D721Med (cell line): Measurements from ENCODE around the gene NPBWR2.
A peak's percentile ranks its signal among the peaks of the same experiment; 100 is the strongest.

Experiments
- DNase-seq: peaks from one replicate; pipeline ENCODE4 v3.0.0; 2011; ENCODE audit warnings: low spot score; ENCODE audit not compliant: insufficient read length
- FAIRE-seq: peaks from 2 replicates; lab custom pipeline; 2011; peaks lifted over from hg19 to GRCh38; lab: Jason Lieb, UNC
- TF ChIP-seq, protein P1 (sequence below): IDR thresholded peaks from 2 replicates; pipeline ENCODE4 v1.5.1; 2012; ENCODE audit warnings: mild to moderate bottlenecking, control low read depth; ENCODE audit not compliant: insufficient read depth; ENCODE audit errors: missing control alignments

NPBWR2 gene

DNA sequence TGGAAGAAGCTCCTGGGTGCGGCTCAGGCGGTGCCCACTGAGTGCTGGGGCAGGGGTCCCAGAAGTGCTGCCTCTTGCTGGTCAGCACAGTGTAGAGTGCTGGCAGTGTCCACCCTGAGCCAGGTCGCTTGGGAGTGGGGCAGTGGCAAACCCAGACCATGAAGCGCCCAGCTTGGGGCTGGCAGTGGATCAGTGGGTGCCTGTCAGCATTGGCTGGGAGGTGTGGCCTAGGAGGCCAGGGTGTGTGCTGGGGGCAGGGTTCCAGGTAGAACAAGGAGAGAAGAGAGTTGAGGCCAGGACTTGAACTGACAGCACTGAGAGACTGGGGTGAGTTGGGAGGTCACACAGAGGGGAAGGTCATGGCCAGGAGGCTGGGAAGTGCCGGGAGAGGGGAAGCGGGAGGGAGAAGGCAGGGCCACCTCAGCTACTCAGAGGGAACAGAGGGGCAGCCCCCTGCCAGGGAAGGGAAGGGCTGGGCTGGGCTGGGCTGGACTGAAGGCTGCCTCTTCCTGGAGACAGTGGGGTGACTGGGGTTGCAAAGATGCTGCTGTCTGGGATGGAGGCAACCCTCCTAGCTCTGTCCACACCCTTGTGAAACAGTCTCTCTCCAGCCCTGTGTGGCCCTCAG, 40.2 kb downstream of the NPBWR2 start:
- TF ChIP-seq, protein P1, sequence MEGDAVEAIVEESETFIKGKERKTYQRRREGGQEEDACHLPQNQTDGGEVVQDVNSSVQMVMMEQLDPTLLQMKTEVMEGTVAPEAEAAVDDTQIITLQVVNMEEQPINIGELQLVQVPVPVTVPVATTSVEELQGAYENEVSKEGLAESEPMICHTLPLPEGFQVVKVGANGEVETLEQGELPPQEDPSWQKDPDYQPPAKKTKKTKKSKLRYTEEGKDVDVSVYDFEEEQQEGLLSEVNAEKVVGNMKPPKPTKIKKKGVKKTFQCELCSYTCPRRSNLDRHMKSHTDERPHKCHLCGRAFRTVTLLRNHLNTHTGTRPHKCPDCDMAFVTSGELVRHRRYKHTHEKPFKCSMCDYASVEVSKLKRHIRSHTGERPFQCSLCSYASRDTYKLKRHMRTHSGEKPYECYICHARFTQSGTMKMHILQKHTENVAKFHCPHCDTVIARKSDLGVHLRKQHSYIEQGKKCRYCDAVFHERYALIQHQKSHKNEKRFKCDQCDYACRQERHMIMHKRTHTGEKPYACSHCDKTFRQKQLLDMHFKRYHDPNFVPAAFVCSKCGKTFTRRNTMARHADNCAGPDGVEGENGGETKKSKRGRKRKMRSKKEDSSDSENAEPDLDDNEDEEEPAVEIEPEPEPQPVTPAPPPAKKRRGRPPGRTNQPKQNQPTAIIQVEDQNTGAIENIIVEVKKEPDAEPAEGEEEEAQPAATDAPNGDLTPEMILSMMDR = no peak
- FAIRE-seq (no peak), DNase-seq (no peak)

DNA sequence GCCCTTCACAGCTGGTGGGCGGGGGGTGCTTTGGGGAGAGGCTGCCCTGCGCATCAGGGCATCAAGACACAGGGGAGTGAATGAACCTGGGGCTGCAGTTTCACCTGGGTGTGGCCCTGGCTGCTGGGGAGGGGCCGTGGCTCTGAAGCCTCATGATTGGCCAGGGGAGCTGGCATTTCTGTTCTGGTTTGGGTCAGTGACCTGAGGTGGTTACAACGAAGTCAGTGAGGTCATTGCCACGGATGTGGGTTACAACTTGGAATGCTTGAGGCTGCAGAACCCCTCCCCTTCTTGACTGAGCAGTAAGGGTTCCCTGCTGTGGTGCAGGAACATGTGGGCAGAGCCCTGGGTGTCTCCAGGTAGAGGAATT, 41.4 kb downstream of the NPBWR2 start:
- TF ChIP-seq, protein P1 = no peak
- no peak for FAIRE-seq
- DNase-seq = no peak

DNA sequence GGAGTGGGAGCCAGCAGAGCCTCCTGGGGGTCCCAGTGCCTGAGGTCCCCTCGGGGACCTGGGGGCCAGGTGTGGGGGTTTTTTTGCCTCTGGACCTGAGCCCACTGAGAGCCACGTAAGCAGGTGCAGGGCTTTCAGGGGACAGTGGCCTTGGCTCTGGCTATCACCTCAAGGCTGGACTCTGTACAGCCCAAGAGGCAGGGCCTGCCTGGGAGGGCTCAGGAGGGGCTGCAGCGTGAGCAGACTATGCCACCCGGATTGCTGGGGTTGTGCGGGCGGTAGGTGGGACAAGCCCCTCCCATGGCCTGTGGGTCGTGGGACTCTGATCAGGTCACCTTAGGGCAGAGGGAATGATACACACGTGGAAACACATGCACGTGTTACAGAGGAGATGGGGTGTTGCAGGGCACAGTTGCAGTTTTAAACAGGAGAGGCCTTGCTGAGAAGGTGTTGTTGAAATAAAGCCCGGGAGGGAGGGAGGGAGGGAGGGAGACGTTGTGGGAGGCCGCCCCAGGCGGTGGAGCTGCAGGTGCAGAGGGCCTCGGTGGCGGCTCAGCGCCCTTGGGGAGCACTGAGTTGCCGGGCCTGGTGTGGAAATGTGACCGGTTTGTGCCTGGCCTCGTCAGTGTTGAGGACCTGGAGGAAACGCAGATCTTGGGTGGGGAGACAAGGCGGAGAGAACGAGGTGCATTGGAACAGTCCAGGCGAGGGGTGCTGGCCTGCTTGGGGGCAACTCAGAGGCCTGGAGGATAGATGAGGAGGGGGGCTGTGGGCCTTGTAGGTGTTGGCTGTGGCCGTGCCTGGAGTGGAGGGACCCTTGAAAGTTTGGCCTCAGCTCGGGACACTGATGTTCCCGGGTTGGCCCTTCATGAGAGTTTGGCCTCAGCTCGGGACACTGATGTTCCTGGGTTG, 42.0 kb downstream of the NPBWR2 start:
- FAIRE-seq (no peak), DNase-seq (no peak)
- TF ChIP-seq, protein P1 = no peak

DNA sequence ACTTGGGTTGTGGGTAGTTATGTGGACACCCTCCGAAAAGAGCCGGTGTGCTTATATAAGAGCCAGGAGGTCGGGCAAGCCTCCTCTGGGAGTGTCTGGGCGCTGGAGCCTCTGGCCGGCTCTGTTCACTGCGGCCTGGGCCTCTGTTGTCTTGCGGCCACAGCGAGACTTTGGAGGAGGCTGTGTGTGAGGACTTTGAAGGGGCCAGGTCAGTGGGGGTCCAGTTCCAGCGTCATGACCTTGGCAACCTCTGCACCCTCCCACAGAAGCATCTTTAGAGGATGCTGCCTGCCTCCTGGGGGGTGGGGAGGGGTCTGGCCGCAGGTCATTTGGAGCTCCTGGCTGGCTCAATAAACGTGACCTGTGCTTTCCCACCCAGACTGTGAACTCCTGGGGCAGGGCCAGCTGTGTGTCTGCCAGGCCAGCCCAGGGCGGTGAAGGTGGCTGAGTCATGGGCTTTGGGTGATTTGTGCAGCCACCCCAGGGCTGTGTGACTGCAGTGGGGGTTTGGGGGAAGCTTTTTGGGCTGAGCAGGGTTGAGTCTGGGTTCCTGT, 43.1 kb downstream of the NPBWR2 start:
- FAIRE-seq (no peak), DNase-seq (no peak)
- TF ChIP-seq, protein P1 = no peak

DNA sequence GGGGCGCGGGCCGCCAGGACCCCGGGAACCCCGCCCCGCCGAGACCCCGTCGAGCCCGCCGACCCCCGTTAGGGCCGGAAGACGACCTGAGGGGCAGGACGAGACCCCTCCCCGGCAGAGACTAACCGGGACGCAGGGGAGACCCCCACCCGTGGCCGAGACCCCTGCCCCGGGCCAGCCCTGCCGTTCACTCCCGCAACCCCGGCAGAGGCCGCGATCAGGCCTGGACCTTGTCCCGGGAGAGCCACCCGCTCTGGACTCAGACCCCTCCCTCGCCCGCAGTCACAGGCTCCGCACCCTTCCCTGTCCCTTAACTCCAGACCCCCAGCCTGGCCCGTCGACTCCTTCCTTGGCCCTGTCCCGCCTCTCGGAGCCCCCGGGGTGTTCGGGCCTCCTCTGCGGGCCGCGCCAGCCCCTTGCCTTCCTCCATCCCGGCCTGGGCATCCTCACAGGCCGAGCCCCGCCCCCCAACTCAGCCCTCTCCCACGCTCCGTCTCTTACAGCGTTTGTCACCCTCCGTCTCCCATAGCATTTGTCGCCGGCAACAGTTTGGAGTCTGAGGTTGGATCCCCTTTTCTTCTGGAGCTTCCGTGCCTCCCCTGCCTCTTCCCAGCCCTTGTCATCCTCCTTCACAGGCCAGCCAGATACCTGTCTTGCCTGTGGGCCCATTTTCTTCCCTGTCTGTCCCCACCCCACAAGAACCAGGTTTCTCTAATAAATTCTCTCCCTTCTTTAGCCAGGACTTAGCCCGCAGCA, 43.8 kb downstream of the NPBWR2 start:
- FAIRE-seq = no peak
- DNase-seq = no peak
- TF ChIP-seq, protein P1 = no peak

DNA sequence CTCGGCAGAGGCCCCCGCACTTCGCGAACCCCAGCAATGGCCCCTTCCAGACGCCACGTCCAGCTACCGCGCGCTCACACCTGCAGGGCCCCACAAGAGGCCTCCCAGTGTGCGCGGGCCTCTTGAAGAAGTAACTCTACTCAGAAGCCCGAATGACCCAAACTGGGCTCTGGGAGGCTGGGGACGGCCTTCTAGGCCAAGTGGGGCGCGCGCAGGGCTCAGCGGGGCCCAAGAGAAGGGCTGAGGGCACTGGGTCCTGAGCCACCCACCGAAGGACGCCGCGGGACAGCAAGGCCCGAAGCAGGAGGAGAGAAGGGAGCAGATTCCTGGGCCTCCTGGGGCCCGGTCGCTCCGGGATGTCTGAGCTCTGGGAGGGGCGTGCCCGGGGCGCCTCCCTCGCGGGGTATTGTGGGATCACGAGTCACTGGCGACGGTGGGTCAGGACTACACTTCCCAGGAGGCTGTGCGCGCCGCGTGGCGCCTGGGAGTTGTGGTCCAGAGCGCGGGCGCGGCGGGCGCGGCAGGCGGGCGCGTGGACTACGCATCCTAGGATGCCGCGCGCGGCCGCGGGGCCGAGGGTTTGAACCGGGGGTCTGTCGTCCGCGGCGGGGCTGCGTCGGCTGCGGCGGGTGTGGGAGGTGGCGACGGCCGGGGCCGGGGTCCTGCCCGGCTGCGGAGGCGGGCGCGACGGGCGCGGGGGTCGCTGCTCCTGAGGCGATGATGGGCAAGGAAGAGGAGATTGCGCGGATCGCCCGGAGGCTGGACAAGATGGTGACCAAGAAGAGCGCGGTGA, 44.6 kb downstream of the NPBWR2 start, which contains the start of gene TCEA2:
TSS of gene TCEA2 (plus strand) at position 603 of the 793 bp plus-strand sequence. CDS start at position 718, 115 bp downstream.
- TF ChIP-seq, protein P1 = no peak
- DNase-seq (peak; percentile 100), FAIRE-seq (no peak)
